ENCODE results near the gene PRR16.

- TF ChIP-seq, protein P1, sequence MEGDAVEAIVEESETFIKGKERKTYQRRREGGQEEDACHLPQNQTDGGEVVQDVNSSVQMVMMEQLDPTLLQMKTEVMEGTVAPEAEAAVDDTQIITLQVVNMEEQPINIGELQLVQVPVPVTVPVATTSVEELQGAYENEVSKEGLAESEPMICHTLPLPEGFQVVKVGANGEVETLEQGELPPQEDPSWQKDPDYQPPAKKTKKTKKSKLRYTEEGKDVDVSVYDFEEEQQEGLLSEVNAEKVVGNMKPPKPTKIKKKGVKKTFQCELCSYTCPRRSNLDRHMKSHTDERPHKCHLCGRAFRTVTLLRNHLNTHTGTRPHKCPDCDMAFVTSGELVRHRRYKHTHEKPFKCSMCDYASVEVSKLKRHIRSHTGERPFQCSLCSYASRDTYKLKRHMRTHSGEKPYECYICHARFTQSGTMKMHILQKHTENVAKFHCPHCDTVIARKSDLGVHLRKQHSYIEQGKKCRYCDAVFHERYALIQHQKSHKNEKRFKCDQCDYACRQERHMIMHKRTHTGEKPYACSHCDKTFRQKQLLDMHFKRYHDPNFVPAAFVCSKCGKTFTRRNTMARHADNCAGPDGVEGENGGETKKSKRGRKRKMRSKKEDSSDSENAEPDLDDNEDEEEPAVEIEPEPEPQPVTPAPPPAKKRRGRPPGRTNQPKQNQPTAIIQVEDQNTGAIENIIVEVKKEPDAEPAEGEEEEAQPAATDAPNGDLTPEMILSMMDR (IDR thresholded peaks at IDR 0.05; ENCODE audit: insufficient read depth, low read length, poor library complexity, severe bottlenecking), result no peak
- TF ChIP-seq EZH2phosphoT487 (conservative IDR thresholded peaks at IDR 0.05; ENCODE audit: low read length), result no peak
These were observed 29.0 kb upstream of the PRR16 start for GRCh38 chr5:120435129-120435528.
